CD4-positive, alpha-beta T cell treated with Interleukin-12 subunit alpha and Interleukin-12 subunit beta, for 1 hour (primary cell): ENCODE data around the gene ZNF747.
"Not testable (repeated sequence)": the region's sequence is repeated elsewhere in the genome, so short reads cannot be mapped to it uniquely, and the experiment has no call there.

Experiments used
- DNase-seq: peaks from one replicate; pipeline ENCODE4 v3.0.0-alpha.2; 2020

The ZNF747 gene

DNA sequence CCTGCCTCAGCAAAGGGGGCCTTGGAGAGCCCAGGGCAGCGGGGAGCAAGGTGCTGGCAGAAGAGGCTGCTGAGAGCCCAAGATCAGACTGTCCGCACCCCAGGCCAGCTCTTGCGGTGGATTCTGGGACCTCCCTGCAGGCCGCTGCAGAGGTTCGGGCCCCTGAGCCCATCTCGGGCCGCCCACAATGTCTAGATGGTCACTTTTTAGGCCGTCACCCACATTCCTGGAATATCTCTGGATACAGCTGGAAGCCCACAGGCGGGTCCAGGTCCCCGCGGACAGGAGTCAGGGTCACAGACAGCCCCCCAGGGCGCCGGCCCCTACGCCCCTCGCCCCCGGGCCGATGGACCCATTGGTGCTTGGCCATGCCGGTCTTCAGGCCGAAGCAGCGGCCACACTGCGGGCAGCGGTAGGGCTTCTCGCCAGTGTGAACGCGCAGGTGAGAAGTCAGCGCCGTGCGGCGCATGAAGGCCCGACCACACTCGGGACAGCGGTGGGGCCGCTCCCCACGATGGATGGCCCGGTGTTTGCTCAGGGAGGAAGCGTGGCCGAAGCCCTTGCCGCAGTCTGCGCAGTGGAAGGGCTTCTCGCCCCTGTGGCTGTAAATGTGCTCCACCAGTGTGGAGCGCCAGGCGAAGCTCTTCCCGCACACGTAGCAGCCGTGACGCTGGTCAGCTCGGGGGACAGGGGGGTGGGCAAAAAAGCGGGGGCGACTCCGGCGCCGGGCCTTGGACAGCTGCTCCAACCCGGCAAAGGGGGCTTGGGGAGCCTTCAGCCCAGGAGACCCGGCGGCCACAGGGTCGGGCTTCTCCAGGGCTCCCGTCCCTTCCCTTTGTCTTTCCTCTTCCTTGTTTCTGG is 2.1 kb downstream of the ZNF747 start:
- DNase-seq, result no peak

DNA sequence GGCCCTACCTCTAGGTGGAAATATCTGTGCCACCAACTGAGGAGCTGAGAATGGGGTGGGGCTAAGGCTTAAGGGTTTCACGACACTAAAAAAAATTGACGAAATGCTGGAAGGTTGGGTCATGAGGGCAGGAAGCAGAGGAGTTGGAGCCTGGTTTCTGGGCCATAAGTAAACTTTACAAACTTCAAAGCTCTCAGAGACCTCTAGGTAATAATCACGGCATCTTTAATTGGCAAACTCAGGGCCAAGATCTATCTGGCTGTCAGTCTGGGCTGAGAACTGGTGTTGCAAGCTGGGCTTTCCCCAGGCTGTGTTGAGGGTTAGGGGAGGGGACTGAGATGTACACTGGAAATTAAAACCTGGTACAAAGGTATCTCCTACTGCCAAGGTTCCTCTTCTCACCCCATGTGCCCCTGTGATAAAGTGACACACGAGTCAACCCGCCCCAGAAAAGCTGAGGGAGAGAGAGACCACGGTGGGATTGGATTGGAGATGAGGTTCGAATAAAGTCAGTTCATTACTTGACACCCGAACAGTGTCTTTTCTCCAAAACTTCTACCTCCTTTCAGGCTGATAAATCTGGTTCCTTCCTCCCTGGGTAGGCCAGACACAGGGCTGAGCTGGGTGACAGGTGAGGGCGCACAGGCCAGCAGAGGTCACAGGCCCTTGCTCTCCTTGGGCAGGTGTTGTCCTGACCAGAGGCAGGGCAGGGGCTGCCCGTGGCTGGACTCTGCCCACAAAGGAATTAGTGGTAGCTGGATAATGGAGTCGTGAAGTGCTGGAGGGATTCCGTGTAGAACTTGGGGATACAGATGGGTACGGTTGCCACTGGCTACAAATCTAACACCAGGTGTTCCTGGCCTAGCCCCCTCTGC is 4.3 kb downstream of the ZNF747 start:
- peak; percentile 44 for DNase-seq

DNA sequence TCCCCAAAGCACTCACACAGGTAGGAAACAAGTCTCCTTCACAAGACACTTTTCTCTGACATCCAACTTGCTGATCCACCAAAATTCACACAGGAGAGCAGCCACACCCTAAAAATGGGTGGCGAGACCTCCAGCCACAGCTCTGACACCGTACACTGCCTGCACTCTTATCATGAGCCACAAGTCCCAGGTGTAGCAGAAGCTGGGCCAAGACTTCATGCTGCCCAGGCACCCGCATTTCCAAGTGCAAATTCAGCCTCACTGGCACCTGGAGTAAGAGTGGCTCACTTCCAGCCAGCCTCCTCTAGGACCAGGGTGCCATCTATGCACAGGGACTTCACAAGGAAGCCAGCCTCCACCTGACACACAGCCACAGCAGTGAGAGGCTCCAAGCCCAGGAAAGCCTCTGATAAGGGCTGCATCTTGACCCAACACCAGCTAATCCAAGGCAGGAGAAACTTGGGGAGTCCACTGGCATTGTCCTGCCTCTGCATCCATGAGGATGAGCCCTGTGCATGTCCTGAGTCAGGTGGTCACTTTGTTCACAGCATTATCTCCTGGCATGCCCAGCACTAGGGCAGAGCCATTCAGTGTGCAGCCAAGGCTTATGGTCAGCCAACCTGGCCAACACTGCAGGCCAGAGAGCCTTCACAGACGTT is 5.7 kb downstream of the ZNF747 start:
- DNase-seq, result no peak

DNA sequence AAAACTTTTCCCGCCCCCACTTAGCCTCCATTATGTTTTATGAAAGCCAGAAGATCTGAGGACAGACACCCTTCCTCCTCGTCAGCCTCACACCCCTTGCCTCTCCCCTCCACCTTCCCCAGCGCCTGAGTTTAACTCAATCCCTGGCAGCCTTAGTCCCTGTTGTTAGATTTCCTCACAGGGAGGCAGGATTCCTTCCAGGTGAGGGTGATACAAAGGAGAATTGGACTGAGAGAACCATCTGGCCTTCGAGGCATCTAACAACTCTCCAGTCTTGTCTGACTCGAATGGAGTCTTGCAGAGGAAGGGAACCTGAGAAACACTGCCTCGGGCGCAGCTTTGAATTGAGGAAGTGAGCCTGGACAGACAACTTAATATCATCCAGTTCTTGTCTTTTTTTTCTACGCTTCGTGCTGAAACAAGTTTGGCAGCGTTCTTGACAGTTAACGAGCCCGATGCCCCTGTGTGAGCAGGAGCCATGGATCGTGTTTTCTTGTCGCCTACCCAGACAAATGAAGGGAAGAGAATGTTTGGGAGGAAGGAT is 7.0 kb downstream of the ZNF747 start:
- peak; percentile 27 for DNase-seq

DNA sequence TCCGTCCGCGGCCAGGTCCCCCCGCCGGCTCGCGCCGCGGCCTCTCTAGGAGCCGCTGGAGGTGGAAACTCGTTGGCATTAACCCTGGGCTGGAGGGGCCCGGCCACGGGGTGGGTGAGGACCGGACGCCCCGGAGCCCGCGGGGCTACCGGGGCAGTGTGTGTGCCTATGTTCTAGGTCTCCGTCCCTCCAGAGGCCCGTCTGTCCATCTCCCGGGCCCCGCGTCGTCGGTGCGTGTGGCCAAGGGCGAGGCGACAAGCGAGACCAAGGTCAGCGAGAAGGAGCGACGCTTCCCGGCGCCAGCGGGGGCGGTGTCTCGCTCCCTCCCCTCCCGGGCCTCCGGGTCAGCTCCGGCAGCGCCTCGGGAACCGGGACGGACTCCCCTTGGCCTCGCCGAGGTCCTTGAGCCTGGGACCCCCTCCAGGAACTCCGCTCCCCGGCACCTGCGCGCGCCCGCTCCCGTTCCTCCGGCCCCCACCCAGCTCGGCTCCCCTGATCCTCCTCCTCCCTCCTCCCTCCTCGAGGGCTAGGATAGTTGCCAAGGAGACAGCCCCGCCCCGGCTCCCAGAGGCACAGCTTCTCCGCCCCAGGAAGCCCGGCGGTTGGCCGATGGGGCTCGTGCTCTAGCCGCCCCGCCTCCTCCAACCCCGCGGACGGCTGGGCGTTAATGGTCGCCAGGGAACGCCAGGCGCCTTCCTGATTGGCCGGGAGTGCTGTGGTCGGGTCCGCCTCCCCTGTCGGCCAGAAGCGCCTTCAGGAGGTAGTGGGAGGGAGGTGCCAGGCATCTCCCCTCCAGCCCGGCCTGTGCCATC is 7.6 kb downstream of the ZNF747 start:
- peak; percentile 94 for DNase-seq

DNA sequence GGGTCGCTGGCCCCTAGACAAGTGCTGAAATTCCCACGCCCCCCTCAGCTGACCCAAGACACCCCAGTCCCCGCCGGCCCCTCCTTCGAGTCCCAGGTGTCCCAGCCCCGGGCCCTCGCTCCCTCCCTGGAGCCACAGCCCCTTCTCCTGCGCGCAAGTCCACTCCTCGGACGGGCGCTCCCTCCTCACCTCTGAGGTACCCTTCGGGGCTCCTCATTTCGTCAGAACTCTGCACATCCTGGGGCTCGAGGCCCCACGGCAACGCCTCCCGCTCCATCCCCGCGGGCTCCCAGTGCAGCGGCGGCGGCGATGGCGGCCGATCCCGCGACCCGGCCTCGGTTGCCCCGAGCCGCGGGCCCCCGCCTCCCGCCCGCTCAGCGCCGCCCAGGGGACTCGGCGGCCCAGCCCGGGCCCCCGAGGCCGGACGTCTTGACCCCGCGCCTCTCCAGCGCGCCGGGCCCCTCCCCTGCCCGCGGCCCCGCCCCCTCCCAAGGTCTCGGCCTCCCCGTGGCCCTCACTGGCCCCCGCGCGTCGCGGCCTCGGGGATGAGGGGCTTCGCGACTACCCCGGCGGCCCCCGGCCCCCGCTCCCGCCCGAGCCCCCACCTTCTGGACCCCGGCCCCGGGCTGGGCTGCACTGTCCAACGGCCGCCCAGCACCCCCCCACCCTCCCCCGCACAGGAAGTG is 8.4 kb downstream of the ZNF747 start, which contains the start of gene ZNF768:
Gene ZNF768, minus strand, starts transcription at position 430 of the 686 bp plus-strand sequence. Its CDS starts 153 bp downstream, at position 277.
- no peak for DNase-seq

DNA sequence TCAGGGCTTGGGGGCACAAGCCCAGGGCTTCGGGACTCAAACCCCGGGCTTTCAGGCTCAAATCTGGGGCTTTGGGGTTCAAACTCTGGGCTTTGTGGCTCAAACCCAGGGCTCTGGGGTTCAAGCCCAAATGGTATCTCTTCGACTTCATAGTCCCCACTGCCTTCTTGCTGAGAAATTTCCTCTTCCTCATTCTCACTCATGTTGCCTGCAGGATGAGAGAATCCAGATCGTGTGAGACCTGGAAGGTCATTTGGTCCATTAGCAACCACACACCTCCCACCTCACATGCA is 8.9 kb downstream of the ZNF747 start:
- no peak for DNase-seq

DNA sequence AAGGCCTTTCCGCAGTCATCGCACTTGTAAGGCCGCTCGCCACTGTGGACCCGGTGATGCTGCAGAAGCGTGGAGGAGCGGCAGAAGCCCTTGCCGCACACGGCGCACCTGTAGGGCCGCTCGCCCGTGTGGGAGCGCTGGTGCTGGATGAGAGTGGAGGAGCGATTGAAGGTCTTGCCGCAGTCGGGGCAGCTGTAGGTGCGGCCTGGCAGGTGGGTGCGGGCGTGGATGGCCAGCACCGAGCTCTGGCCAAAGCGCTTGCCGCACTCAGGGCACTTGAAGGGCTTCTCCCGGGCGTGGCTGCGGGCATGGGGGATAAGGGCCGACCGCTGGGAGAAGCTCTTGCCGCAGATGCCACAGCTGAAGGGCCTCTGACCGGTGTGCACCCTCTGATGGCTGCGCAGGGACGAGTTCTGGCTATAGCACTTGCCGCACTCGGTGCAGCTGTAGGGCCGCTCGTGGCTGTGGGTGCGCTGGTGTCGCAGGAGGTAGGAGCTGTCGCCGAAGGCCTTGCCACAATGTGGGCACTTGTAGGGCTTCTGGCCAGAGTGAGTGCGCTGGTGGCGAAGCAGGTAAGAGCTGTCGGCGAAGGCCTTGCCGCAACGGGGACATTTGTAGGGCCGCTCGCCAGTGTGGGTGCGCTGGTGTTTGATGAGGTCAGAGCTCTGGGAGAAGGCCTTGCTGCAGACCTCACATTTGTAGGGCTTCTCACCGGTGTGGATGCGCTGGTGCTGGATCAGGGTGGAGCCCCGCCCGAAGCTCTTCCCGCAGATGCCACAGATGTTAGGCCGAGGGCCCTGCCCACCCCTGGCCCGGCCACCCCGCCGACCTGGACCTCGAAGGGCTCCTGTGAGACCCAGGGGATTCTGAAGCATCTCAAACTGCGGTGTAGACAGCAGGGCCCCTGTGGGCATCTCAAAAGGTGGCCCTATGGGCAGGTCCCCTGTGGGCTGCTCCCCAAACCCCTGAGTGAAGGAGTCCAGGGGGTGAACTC is 9.8 kb downstream of the ZNF747 start:
- no peak for DNase-seq

DNA sequence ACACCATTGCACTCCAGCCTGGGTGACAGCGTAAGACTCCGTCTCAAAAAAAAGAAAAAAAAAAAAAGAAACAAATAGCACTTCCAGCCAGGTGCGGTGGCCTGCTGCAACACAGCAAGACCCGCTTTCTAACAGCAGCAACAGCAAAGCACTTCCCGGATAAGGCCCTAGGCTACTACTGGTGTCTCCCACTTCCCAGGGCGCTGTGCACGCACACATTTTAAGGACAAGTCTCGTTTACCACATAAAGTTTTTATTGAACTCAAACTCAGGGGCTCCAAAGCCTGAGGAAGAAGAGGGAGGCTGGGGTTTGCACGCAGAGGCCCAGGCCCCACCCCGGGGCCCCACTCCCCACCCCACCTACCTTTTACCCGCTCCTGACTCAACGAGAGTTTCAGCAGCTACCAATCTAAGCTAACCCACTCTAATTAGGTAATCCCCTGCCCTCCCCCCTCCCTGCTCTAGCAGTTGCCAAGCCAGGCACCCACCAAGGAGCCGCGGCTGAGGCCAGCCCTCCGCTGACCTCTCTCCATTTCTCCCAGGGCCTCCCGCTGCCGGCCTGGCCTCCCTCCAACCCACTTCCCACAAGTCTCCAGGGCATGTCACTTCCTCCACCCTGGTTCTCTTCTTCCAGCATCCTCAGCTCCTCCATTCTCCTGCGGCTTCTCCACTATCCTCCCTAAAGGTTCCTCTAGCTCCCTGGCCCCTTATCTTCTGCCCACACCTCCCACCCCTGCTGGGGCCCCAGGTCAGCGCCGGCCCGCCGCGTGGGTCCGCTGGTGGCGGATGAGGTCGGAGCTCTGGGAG is 10.7 kb downstream of the ZNF747 start:
- DNase-seq, result no peak

DNA sequence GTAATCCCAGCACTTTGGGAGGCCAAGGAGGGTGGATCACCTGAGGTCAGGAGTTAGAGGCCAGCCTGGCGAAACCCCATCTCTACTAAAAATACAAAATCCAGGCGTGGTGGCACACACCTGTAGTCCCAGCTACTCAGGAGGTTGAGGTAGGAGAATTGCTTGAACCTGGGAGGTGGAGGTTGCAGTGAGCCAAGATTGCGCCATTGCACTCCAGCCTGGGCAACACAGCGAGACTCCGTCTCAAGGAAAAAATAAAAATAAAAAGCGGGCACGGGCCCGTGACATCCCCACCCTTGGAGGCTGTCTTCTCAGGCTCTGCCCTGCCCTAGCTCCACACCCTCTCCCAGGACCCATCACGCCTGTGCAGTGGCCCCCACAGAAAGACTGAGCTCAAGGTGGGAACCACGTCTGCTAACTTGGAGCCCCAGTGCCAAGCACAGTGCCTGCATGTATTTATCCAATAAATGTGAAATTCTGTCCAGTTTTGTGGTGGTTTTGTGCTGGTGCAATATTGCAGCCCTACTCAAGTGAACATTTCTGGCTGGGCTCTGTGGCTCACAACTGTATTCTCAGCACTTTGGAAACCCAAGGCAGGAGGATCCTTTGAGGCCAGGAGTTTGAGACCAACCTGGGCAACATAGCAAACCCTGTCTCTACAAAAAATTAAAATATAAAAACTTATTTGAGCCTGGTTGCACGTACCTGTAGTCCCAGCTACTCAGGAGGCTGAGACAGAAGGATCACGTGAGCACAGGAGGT is 11.8 kb downstream of the ZNF747 start:
- not testable (repeated sequence) for DNase-seq

DNA sequence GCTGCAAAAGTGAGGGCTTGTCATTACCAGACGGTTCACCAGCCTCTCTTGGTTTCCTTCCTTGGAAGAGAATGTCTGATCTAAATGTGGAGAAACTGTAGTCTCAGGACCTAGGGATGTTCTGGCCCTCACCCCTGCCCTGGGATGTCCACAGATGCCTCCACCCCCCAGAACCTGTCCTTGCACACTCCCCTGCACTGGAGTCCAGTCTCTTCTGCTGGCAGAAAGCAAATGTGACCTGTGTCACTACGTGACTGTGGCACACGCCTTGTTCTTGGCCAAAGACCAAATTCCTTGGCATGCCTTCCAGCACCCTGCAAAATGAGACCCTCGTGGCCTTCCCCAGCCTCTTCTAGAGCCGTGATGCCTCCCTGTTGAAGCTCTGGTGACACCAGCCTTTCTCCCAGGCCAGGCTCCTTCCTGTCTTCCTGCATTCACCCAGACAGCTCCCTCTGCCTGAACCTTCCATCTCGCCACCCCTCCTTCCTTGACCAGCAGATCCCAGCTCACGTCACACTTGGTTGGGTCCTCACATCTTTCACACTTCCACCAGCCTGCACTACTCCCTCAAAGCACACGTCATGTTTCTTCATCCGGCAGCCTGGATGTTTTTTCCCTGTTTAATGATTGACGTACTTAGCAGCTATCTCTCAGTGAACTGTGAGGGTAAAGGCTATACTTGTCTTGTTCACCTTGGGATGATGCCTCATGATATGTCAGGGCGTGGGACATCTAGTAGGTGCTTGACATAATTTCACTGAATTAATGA is 12.6 kb downstream of the ZNF747 start:
- DNase-seq, result no peak

DNA sequence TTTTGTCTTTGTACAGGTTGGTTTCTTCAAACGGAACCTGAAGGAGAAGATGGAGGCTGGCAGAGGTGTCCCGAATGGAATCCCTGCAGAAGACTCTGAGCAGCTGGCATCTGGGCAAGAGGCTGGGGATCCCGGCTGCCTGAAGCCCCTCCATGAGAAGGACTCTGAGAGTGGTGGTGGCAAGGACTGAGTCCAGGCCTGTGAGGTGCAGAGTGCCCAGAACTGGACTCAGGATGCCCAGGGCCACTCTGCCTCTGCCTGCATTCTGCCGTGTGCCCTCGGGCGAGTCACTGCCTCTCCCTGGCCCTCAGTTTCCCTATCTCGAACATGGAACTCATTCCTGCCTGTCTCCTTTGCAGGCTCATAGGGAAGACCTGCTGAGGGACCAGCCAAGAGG is 13.2 kb downstream of the ZNF747 start:
- DNase-seq, result no peak

DNA sequence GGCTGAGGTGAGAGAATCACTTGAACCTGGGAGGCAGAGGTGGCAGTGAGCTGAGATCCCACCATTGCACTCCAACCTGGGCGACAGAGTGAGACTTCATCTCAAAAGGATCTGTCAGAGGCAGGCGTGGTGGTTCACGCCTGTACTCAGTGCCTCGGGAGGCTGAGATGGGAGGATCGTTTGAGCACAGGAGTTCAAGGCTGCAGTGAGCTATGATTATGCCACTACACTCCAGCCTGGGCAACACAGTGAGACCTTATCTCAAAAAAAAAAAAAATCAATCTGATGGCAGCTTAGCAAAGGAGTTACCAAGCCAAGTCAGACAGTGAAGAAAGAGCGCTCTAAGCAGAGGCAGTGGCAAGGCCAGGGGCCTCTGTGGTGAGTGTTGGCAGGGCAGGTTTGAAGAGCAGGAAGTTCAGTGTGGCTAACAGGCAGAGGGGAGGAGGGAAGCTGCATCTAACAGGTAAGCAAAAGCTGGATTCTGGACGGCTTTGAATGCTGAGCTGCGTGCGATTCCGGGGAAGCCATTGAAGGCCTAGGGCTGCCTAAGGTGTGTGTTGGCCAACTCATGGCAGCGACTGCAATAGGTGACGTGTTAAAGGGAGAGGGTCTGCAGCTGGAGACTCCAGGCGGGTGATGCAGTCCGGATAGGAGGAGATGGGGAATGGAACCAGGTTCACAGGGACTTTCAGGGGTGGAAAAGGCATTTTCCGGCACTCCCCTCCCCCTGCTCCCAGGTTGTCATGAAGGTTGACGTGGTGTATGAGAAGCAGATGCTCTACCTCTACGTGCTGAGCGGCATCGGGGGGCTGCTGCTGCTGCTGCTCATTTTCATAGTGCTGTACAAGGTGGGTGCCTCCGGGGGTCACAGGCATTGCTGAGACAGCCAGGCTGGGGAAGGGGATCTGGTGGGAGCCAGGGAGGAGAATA is 15.3 kb downstream of the ZNF747 start:
- DNase-seq, result no peak

DNA sequence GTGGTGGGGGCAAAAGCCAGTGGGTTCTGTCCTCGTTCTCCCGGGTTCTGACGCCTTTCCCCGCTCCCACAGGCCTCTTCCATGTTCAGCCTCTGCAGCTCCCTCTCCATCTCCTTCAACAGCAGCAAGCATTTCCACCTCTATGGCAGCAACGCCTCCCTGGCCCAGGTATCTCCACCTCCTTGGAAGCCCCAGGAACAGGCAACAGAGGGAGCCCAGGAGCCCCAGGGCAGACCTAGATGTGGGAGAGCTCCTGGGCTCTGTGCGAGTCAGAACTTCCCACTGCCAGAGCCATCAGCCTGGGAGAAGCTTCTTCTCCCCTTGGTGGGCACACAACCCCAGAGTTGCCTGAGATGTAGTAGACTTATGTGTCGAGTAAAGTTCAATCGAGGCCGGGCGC is 16.1 kb downstream of the ZNF747 start:
- no peak for DNase-seq

DNA sequence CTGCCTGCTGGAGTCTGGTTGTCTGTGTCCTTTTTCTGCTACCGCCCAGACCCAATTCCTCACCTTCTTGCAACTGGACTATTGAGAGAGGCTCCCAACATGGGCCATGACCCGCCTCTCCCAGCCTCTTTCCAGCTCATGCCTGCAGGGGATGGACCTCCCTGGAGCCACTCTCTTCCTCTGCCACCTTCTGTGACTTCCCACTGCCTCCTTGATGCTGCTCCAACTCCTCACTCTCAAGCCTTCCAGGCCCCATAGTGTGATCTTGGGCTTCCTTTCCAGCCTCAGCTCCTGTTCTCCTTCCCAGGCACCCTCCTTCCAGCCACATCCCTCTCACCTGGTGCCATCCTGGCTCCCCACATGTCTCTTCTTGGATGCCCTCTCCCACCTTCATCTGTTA is 19.4 kb downstream of the ZNF747 start:
- DNase-seq, result no peak

DNA sequence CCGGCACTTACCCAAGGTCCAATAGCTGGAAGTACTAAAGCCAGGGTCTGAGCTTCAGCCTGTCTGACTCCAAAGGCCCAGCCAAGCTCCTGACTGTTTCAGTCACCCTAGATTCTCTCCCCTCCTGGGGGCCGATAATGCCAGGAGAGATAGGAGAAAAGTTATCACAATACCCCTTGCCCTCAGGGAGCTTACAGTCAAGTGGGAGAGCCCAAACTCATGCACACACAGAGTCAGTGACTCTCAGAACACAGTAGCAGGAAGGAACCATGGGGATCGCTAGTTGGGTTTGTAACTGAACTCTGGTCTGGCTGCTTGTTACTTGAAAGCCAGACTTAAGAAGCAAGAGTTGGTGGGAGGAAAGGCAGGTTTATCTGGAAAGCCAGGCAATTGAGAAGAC is 23.1 kb downstream of the ZNF747 start:
- no peak for DNase-seq
